GM13976 (cell line): ENCODE data around the gene EEF1A2.

Experiments
- DNase-seq: peaks from one replicate; pipeline ENCODE4 v3.0.0; 2012; ENCODE audit warnings: low spot score
- CTCF ChIP-seq: IDR thresholded peaks from 2 replicates; pipeline ENCODE4 v1.5.1; 2012; ENCODE audit warnings: borderline replicate concordance, mild to moderate bottlenecking; ENCODE audit not compliant: insufficient read depth; ENCODE audit errors: extremely low read depth, missing control alignments, control extremely low read depth
- in situ Hi-C: fragments of 300-500 bp; cut with MboI; formaldehyde crosslinking; loops from one replicate; pipeline ENCODE4 v1.12.0; 2022; ENCODE audit warnings: low sequenced_read_pairs, mixed read lengths, inconsistent platforms; ENCODE audit not compliant: unreplicated experiment

Gene EEF1A2

GRCh38 chr20:63473555-63474449 is 25.1 kb downstream of the EEF1A2 start:
- DNase-seq = no peak
- TF ChIP-seq CTCF = no peak
- in situ Hi-C loops = no loop called here

DNA sequence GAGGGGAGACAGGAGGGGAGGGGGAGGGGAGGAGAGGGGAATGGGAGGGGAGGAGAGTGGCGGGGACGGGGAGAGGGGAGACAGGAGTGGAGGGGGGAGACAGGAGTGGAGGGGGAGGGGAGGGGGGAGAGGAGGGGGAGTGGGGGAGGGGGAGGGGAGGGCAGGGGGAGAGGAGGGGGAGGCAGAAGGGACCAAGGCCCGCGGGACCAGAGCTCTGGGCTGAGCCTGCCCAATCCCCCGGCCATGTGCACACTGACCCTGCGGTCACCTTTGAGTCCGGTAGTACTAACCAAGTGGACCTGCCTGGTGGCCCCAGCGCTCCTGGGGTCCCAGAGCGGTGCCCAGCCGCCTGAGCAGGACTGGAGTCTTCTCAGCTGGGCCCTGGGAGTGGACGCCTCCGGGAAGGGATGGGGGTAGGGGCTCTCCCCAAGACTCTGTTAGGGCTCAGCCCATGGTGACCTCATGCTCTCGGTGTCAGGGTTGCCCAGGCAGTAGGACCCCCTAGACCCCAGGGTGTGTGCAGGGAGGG is 26.0 kb downstream of the EEF1A2 start:
- no peak for TF ChIP-seq CTCF
- in situ Hi-C loops = no loop called here
- no peak for DNase-seq

- TF ChIP-seq CTCF = no peak
- in situ Hi-C loops = no loop called here
- DNase-seq = no peak
Measured at GRCh38 chr20:63471981-63472831, 26.7 kb downstream of the EEF1A2 start, which contains the start of gene KCNQ2. Gene KCNQ2, minus strand, starts transcription at chr20:63472655. Its CDS starts 192 bp downstream, at chr20:63472463.

DNA sequence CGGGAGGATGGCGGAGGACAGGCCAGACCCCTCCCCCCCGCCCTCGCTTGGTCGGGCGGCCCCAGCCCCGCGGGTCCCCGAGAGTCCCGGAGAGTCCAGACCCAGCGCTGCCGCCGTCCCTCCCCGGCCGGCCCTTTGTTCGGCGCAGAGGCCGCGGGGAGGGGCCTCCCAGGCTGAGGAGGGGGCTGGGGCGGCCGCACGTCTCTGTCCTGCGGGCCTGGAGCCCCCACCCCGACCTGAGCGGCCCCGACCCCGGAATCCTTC is 27.2 kb downstream of the EEF1A2 start:
- no peak for DNase-seq
- no peak for TF ChIP-seq CTCF
- in situ Hi-C loops = no loop called here

GRCh38 chr20:63471002-63471716 is 27.7 kb downstream of the EEF1A2 start:
- in situ Hi-C loops = no loop called here
- DNase-seq = no peak
- TF ChIP-seq CTCF = no peak

- no peak for TF ChIP-seq CTCF
- in situ Hi-C loops = no loop called here
Measured at GRCh38 chr20:63470410-63470809, 28.5 kb downstream of the EEF1A2 start.

More at GRCh38 chr20:63470410-63470809, 28.5 kb downstream of the EEF1A2 start:
- DNase-seq = no peak
